Osteoblast (primary cell): ENCODE data around the gene PTPRN2. TPM values are rescaled to one million over a fixed set of nuclear protein-coding genes. Genes with fewer than 3 reads are reported as not detected.
A peak's percentile ranks its signal among the peaks of the same experiment; 100 is the strongest.

Experiments
- DNase-seq: peaks from one replicate; pipeline ENCODE4 v3.0.0; 2011; ENCODE audit warnings: low spot score, mixed read lengths; ENCODE audit not compliant: insufficient read length; ENCODE audit errors: missing footprints
- H2AFZ ChIP-seq: 2 replicates; pipeline ENCODE4 v1.6.0; 2011; ENCODE audit warnings: mild to moderate bottlenecking, low read length
- H3K27ac ChIP-seq: 2 replicates; pipeline ENCODE4 v1.5.1; 2011; ENCODE audit warnings: mild to moderate bottlenecking, low read depth, low read length, moderate library complexity
- H3K27me3 ChIP-seq: 2 replicates; pipeline ENCODE4 v1.6.0; 2012; ENCODE audit warnings: mild to moderate bottlenecking, control low read depth, inconsistent platforms, low read length, moderate library complexity; ENCODE audit not compliant: insufficient read depth
- H3K36me3 ChIP-seq: 2 replicates; pipeline ENCODE4 v1.5.1; 2011; ENCODE audit warnings: mild to moderate bottlenecking, low read length, control low read depth, moderate library complexity; ENCODE audit not compliant: insufficient read depth
- H3K4me1 ChIP-seq: 2 replicates; pipeline ENCODE4 v1.5.1; 2011; ENCODE audit warnings: mild to moderate bottlenecking, low read length, control low read depth, moderate library complexity; ENCODE audit not compliant: insufficient read depth
- H3K4me2 ChIP-seq: 2 replicates; pipeline ENCODE4 v1.6.0; 2011; ENCODE audit warnings: mild to moderate bottlenecking, low read length; ENCODE audit not compliant: insufficient read depth
- H3K4me3 ChIP-seq: fragments of 200-600 bp; sonication (generic); 3 replicates; pipeline ENCODE4 v1.5.1; 2012; ENCODE audit warnings: mild to moderate bottlenecking, low read length, inconsistent platforms; ENCODE audit not compliant: insufficient read depth
- H3K79me2 ChIP-seq: 2 replicates; pipeline ENCODE4 v1.6.0; 2012; ENCODE audit warnings: mild to moderate bottlenecking, low read length, control low read depth, inconsistent platforms; ENCODE audit not compliant: insufficient read depth
- H3K9me3 ChIP-seq: 2 replicates; pipeline ENCODE4 v1.5.1; 2011; ENCODE audit warnings: low read depth, low read length, control low read depth
- H4K20me1 ChIP-seq: 2 replicates; pipeline ENCODE4 v1.6.0; 2012; ENCODE audit warnings: mild to moderate bottlenecking, low read length, control low read depth; ENCODE audit not compliant: insufficient read depth
- total RNA-seq: library from RNA; depleted of rRNA; stranded (reverse); fragments of >200 nt; gene quantifications from 2 replicates; pipeline ENCODE4 v1.2.3, GENCODE V29; 2012
- TF ChIP-seq, protein P1 (sequence below): IDR thresholded peaks from 2 replicates; pipeline ENCODE4 v1.5.1; 2011; ENCODE audit warnings: mild to moderate bottlenecking, low read depth, low read length, moderate library complexity; ENCODE audit errors: extremely low read depth

The PTPRN2 gene
- total RNA-seq, 1 donor, result 0.36 TPM

DNA sequence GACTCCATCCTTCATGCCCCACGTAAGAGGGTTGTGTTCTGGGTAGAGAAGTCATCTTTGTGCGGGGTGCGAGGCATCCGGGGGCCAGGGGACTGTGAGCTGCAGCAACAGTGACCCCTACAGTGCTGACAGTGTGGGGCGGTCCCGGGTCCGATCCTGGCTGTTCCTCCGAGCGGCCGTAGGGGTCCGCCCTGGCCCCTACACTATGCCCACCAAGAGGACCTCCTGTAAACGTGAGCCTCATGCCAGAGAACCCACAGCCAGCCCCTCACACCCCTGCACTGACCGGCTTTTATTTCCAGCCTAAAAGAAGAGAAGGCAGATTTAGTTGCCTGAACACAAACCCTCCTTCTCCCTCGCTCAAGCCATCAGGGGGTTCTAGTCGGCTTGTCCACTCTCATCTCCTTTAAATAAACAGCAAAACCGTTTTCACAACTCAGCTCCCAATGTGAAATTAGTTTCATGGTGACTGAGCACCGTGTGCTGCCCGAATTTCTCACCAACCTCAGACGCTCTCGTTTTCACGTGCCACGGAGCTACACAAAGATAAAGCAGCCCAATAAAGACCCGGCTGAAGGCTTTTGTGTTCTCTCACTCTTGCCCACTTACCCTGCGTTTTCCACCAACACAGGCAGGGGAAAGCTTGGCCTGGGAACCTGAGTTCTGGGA lies 588.6 kb downstream of the PTPRN2 start:
- Histone ChIP-seq H3K9me3 (no peaks in the 10 kb centered on the region), H3K36me3 (no peaks in the 10 kb centered on the region), H3K27ac (no peak overlapping the region), H2AFZ (no peak overlapping the region), H3K4me2 (no peak overlapping the region), H3K4me1 (no peaks in the 10 kb centered on the region), H3K79me2 (no peaks in the 10 kb centered on the region), H3K27me3 (no peaks in the 10 kb centered on the region), H3K4me3 (no peak overlapping the region), H4K20me1 (no peaks in the 10 kb centered on the region)
- peak; percentile 53 for DNase-seq
- TF ChIP-seq, protein P1, sequence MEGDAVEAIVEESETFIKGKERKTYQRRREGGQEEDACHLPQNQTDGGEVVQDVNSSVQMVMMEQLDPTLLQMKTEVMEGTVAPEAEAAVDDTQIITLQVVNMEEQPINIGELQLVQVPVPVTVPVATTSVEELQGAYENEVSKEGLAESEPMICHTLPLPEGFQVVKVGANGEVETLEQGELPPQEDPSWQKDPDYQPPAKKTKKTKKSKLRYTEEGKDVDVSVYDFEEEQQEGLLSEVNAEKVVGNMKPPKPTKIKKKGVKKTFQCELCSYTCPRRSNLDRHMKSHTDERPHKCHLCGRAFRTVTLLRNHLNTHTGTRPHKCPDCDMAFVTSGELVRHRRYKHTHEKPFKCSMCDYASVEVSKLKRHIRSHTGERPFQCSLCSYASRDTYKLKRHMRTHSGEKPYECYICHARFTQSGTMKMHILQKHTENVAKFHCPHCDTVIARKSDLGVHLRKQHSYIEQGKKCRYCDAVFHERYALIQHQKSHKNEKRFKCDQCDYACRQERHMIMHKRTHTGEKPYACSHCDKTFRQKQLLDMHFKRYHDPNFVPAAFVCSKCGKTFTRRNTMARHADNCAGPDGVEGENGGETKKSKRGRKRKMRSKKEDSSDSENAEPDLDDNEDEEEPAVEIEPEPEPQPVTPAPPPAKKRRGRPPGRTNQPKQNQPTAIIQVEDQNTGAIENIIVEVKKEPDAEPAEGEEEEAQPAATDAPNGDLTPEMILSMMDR, result no peak

DNA sequence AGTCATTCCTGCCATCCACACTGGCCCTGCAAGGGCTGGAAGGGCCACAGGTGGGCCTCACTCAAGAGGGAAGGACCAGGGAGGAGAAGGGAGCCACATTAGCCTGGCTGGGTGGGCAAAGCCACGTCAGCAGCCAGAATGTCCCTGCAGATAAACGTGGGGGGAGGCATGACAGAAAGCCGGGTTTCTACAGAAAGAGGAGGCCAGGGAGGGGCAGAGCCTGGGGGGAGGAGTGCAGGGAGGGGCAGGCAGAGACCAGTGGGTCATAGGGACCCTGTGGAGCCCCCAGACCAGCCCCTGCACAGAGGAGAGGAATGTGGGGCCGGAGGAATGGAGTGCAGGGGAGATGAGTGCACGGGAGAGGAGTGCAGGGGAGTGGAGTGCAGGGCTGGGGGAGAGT lies 590.2 kb downstream of the PTPRN2 start:
- H3K79me2 ChIP-seq, result no peaks in the 10 kb centered on the region
- H4K20me1 ChIP-seq, result no peaks in the 10 kb centered on the region
- no peaks in the 10 kb centered on the region for H3K36me3 ChIP-seq
- no peaks in the 10 kb centered on the region for H3K27me3 ChIP-seq
- TF ChIP-seq, protein P1, result no peak
- no peak overlapping the region for H3K4me3 ChIP-seq
- no peaks in the 10 kb centered on the region for H3K4me1 ChIP-seq
- DNase-seq, result peak; percentile 81
- H3K27ac ChIP-seq, result no peak overlapping the region
- no peak overlapping the region for H2AFZ ChIP-seq
- no peaks in the 10 kb centered on the region for H3K9me3 ChIP-seq
- H3K4me2 ChIP-seq, result no peak overlapping the region

GRCh38 chr7:157997080-157997440 lies 590.6 kb downstream of the PTPRN2 start:
- H2AFZ ChIP-seq, result no peak overlapping the region
- H3K9me3 ChIP-seq, result no peaks in the 10 kb centered on the region
- peak; percentile 77 for DNase-seq
- H3K79me2 ChIP-seq, result no peaks in the 10 kb centered on the region
- no peaks in the 10 kb centered on the region for H3K36me3 ChIP-seq
- no peak overlapping the region for H3K4me2 ChIP-seq
- no peaks in the 10 kb centered on the region for H3K27me3 ChIP-seq
- no peaks in the 10 kb centered on the region for H3K4me1 ChIP-seq
- H3K4me3 ChIP-seq, result no peak overlapping the region
- no peaks in the 10 kb centered on the region for H4K20me1 ChIP-seq
- TF ChIP-seq, protein P1, result no peak
- no peak overlapping the region for H3K27ac ChIP-seq

- H3K4me1 ChIP-seq, result no peaks in the 10 kb centered on the region
- DNase-seq, result peak; percentile 90
- H3K9me3 ChIP-seq, result no peaks in the 10 kb centered on the region
- TF ChIP-seq, protein P1, result no peak
- H3K79me2 ChIP-seq, result no peaks in the 10 kb centered on the region
- no peaks in the 10 kb centered on the region for H4K20me1 ChIP-seq
- H3K4me2 ChIP-seq, result no peak overlapping the region
- no peak overlapping the region for H3K27ac ChIP-seq
- no peak overlapping the region for H2AFZ ChIP-seq
- no peak overlapping the region for H3K4me3 ChIP-seq
- no peaks in the 10 kb centered on the region for H3K27me3 ChIP-seq
- no peaks in the 10 kb centered on the region for H3K36me3 ChIP-seq
These were observed 591.1 kb downstream of the PTPRN2 start for GRCh38 chr7:157996359-157997079.
